Measurements from ENCODE around the gene CDYL.

Gene CDYL

GRCh38 chr6:4776131-4776492, at the start of gene CDYL:
TSS of gene CDYL (plus strand) at chr6:4776404. CDS start at chr6:4776784, 380 bp downstream.
- peak; percentile 90 for DNase-seq

GRCh38 chr6:4726645-4727044, 49.6 kb upstream of the CDYL start:
- no peak for DNase-seq

GRCh38 chr6:4727217-4727616, 49.0 kb upstream of the CDYL start:
- peak; percentile 55 for DNase-seq

GRCh38 chr6:4727671-4728435, 48.4 kb upstream of the CDYL start:
- DNase-seq = peak; percentile 97

GRCh38 chr6:4728436-4728769, 47.8 kb upstream of the CDYL start:
- no peak for DNase-seq

- DNase-seq = no peak
These were observed 47.3 kb upstream of the CDYL start for GRCh38 chr6:4728926-4729325.

GRCh38 chr6:4731996-4732395, 44.2 kb upstream of the CDYL start:
- DNase-seq = no peak

- peak; percentile 54 for DNase-seq
These were observed 43.4 kb upstream of the CDYL start for GRCh38 chr6:4732691-4733315.

- DNase-seq = no peak
These were observed 39.8 kb upstream of the CDYL start for GRCh38 chr6:4736371-4736873.

GRCh38 chr6:4740032-4740431, 36.2 kb upstream of the CDYL start:
- peak; percentile 59 for DNase-seq

GRCh38 chr6:4743062-4743461, 33.1 kb upstream of the CDYL start:
- peak; percentile 52 for DNase-seq

GRCh38 chr6:4743926-4744325, 32.3 kb upstream of the CDYL start:
- DNase-seq = no peak

GRCh38 chr6:4747588-4747987, 28.6 kb upstream of the CDYL start:
- no peak for DNase-seq

GRCh38 chr6:4751823-4752464, 24.3 kb upstream of the CDYL start:
- DNase-seq = no peak

- no peak for DNase-seq
These were observed 20.0 kb upstream of the CDYL start for GRCh38 chr6:4756247-4756646.

- no peak for DNase-seq
These were observed 16.2 kb upstream of the CDYL start for GRCh38 chr6:4759997-4760396.

GRCh38 chr6:4760773-4761172, 15.4 kb upstream of the CDYL start:
- DNase-seq = no peak

- DNase-seq = no peak
These were observed 13.9 kb upstream of the CDYL start for GRCh38 chr6:4762294-4762693.

GRCh38 chr6:4763921-4764320, 12.3 kb upstream of the CDYL start:
- DNase-seq = no peak

- DNase-seq = no peak
These were observed 7.4 kb upstream of the CDYL start for GRCh38 chr6:4768815-4769214.

GRCh38 chr6:4772750-4773149, 3.5 kb upstream of the CDYL start:
- DNase-seq = no peak

- DNase-seq = no peak
These were observed 3.0 kb upstream of the CDYL start for GRCh38 chr6:4773181-4773580.

- DNase-seq = no peak
These were observed 1.9 kb upstream of the CDYL start for GRCh38 chr6:4774296-4774695.

All from hematopoietic multipotent progenitor cell treated with erythropoietin and hydrocortisone succinate and interleukin-3 and kit ligand, for 6 days (in vitro differentiated cells).